Keratinocyte (primary cell): Measurements from ENCODE around the gene DNTTIP2.

Experiments used
- CTCF ChIP-seq, 3 experiments: IDR thresholded peaks in 1 of 3; conservative IDR thresholded peaks in 1 of 3; optimal IDR thresholded peaks in 1 of 3; 2 replicates in 2 of 3; 3 replicates in 1 of 3; pipeline versions ENCODE3 to v1.5.1; 2011; ENCODE audit warnings: low read length in 3 of 3, mild to moderate bottlenecking in 3 of 3, moderate library complexity in 2 of 3, control low read depth in 1 of 3, inconsistent platforms in 1 of 3; ENCODE audit not compliant: insufficient read depth in 2 of 3; ENCODE audit errors: extremely low read depth in 1 of 3
- EZH2 ChIP-seq: IDR thresholded peaks from one replicate; pipeline ENCODE4 v1.6.1; 2012; ENCODE audit warnings: inconsistent platforms, mild to moderate bottlenecking, low read length, moderate library complexity

- TF ChIP-seq CTCF (optimal IDR thresholded peaks at IDR 0.05 in 1 of 3, IDR thresholded peaks at IDR 0.05 in 1 of 3, conservative IDR thresholded peaks at IDR 0.05 in 1 of 3; ENCODE audit: extremely low read depth in 1 of 3, insufficient read depth in 2 of 3, low read length in 3 of 3) (no peak), EZH2 (no peak)
Observed at GRCh38 chr1:93907718-93908117, 28.7 kb upstream of the DNTTIP2 start.
